Raji (cell line): Measurements from ENCODE around the gene NUDT14.

ENCODE experiments used
- POLR2A ChIP-seq: IDR thresholded peaks from 2 replicates; pipeline ENCODE4 v1.6.1; 2011; ENCODE audit warnings: low read depth, low read length, control low read depth; ENCODE audit not compliant: insufficient read depth

The NUDT14 gene

GRCh38 chr14:105195522-105196264 lies 14.6 kb upstream of the NUDT14 start:
- no peak for TF ChIP-seq POLR2A

- no peak for TF ChIP-seq POLR2A
Measured at GRCh38 chr14:105195051-105195450, 13.9 kb upstream of the NUDT14 start.

GRCh38 chr14:105193916-105194782 lies 13.0 kb upstream of the NUDT14 start:
- TF ChIP-seq POLR2A = no peak

- TF ChIP-seq POLR2A = no peak
Measured at GRCh38 chr14:105192866-105193731, 12.0 kb upstream of the NUDT14 start.

GRCh38 chr14:105187935-105188524 lies 6.9 kb upstream of the NUDT14 start:
- no peak for TF ChIP-seq POLR2A

GRCh38 chr14:105187116-105187515 lies 6.0 kb upstream of the NUDT14 start:
- no peak for TF ChIP-seq POLR2A

GRCh38 chr14:105185973-105186372 lies 4.9 kb upstream of the NUDT14 start:
- TF ChIP-seq POLR2A = no peak

GRCh38 chr14:105185001-105185400 lies 3.9 kb upstream of the NUDT14 start:
- no peak for TF ChIP-seq POLR2A

- no peak for TF ChIP-seq POLR2A
Measured at GRCh38 chr14:105184461-105184860, 3.3 kb upstream of the NUDT14 start.

- no peak for TF ChIP-seq POLR2A
Measured at GRCh38 chr14:105182296-105183020, 1.3 kb upstream of the NUDT14 start.

- no peak for TF ChIP-seq POLR2A
Measured at GRCh38 chr14:105181549-105182295, 610 bp upstream of the NUDT14 start.

- no peak for TF ChIP-seq POLR2A
Measured at GRCh38 chr14:105179191-105179590, 1.9 kb downstream of the NUDT14 start.

- TF ChIP-seq POLR2A = no peak
Measured at GRCh38 chr14:105178868-105179140, 2.3 kb downstream of the NUDT14 start.

GRCh38 chr14:105178069-105178867 lies 2.8 kb downstream of the NUDT14 start:
- TF ChIP-seq POLR2A = no peak
